Spleen (tissue), 7 donors: Measurements from ENCODE around the gene MVK.

ENCODE experiments used
- CTCF ChIP-seq, 11 experiments: fragments of 200-600 bp in 7 of 11; fragments of 450-650 bp in 4 of 11; sonication (generic) in 4 of 11; IDR thresholded peaks in 8 of 11; conservative IDR thresholded peaks in 3 of 11; 1 replicate in 7 of 11; 2 replicates in 4 of 11; pipeline versions ENCODE4 v1.4.0 to v1.8.0; 2016 to 2021; ENCODE audit warnings: antibody characterized with exemption in 11 of 11, inconsistent platforms in 4 of 11, mild to moderate bottlenecking in 1 of 11
- POLR2A ChIP-seq, 3 donors: fragments of 450-650 bp; IDR thresholded peaks; one replicate each; pipeline ENCODE4 v1.5.1; 2017; ENCODE audit warnings: antibody characterized with exemption in 3 of 3, mild to moderate bottlenecking in 1 of 3
- POLR2AphosphoS5 ChIP-seq, 3 donors: sonication (generic); formaldehyde crosslinking; IDR thresholded peaks; one replicate each; pipeline ENCODE4 v1.5.1; 2017; ENCODE audit warnings: antibody characterized with exemption in 3 of 3
- donor health status: DM: no; HTN: no; CAD: no; lungs with moderate emphysema.
- donor health status: DM: no; HTN: no; CAD: no.
- donor health status: DM: no; HTN: no; CAD: no.

GRCh38 chr12:109555431-109556315, 17.9 kb upstream of the MVK start:
- TF ChIP-seq CTCF (IDR thresholded peaks at IDR 0.05 in 8 of 11, conservative IDR thresholded peaks at IDR 0.05 in 3 of 11) (no peak), POLR2A (IDR thresholded peaks at IDR 0.05) (no peak), POLR2AphosphoS5 (IDR thresholded peaks at IDR 0.05) (no peak)
